Mucosa of stomach (tissue), 1 donor: ENCODE results near the gene BPIFB6.

ENCODE experiments used
- H3K27me3 ChIP-seq: one replicate; pipeline ENCODE4 v1.7.0; 2013; ENCODE audit warnings: mild to moderate bottlenecking, low read length; ENCODE audit not compliant: control insufficient read depth, insufficient read depth
- H3K36me3 ChIP-seq: one replicate; pipeline ENCODE4 v1.7.0; 2013; ENCODE audit warnings: low read length; ENCODE audit not compliant: control insufficient read depth, insufficient read depth
- H3K4me1 ChIP-seq: one replicate; pipeline ENCODE4 v1.7.0; 2013; ENCODE audit warnings: mild to moderate bottlenecking, low read length; ENCODE audit not compliant: control insufficient read depth, insufficient read depth
- H3K4me3 ChIP-seq: one replicate; pipeline ENCODE4 v1.7.0; 2013; ENCODE audit warnings: low read length
- H3K9ac ChIP-seq: one replicate; pipeline ENCODE4 v1.7.0; 2013; ENCODE audit warnings: mild to moderate bottlenecking, low read length, moderate library complexity
- H3K9me3 ChIP-seq: one replicate; pipeline ENCODE4 v1.7.0; 2013; ENCODE audit warnings: mild to moderate bottlenecking, low read length, moderate library complexity; ENCODE audit not compliant: control insufficient read depth
- donor health status: Pancreatic carcinoma.

BPIFB6 gene

DNA sequence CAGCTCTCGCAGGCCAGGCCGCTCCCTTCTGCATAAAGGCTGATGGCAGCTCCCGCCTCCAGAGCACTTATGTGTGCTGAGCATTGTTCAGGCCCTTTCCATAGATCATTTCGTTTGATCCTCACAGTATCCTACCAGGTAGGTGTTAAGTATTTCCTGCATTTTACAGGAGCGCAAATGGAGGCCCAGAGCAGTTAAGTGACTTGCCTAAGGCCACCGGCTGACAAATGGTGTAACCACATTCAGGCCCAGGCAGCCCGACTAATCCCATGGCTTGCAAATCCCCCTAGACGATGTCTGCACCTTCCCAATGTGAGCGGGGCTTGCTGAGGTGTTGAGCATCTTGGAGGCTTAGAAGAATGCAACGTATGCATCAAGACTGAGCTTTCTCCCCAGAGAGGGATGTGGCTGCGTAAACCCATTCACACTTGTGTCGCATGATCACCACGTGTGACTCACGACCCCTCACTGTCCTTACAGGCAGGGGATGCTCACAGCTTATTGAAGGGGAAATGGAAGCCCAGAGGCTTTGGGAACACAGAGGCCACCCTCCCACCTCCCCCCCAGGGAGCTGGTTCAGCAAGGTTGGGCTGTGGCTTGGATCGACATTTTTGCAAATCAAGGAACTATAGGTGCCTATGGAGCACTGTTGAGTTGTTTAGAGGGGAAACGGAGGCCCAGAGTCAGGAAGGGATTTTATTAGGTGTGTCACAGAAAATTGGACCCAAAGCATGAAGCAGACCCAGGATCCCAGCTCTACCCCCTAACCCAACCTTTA, 16.9 kb upstream of the BPIFB6 start:
- no peaks in the 10 kb centered on the region for H3K9me3 ChIP-seq
- no peaks in the 10 kb centered on the region for H3K4me1 ChIP-seq
- H3K36me3 ChIP-seq: no peaks in the 10 kb centered on the region
- H3K4me3 ChIP-seq: no peak overlapping the region
- no peak overlapping the region for H3K9ac ChIP-seq
- no peaks in the 10 kb centered on the region for H3K27me3 ChIP-seq

- H3K4me3 ChIP-seq: no peak overlapping the region
- no peaks in the 10 kb centered on the region for H3K36me3 ChIP-seq
- H3K4me1 ChIP-seq: no peaks in the 10 kb centered on the region
- H3K9ac ChIP-seq: no peak overlapping the region
- no peaks in the 10 kb centered on the region for H3K9me3 ChIP-seq
- H3K27me3 ChIP-seq: no peaks in the 10 kb centered on the region
Measured at GRCh38 chr20:33015114-33015484, 16.3 kb upstream of the BPIFB6 start.

GRCh38 chr20:33015700-33016580, 15.5 kb upstream of the BPIFB6 start:
- Histone ChIP-seq H3K4me1 (no peaks in the 10 kb centered on the region), H3K36me3 (no peaks in the 10 kb centered on the region), H3K4me3 (no peak overlapping the region), H3K9ac (no peak overlapping the region), H3K27me3 (no peaks in the 10 kb centered on the region), H3K9me3 (no peaks in the 10 kb centered on the region)

- H3K9me3 ChIP-seq: no peaks in the 10 kb centered on the region
- H3K4me1 ChIP-seq: no peaks in the 10 kb centered on the region
- H3K4me3 ChIP-seq: no peak overlapping the region
- H3K9ac ChIP-seq: no peak overlapping the region
- no peaks in the 10 kb centered on the region for H3K36me3 ChIP-seq
- H3K27me3 ChIP-seq: no peaks in the 10 kb centered on the region
Measured at GRCh38 chr20:33016581-33017109, 14.8 kb upstream of the BPIFB6 start.

- Histone ChIP-seq H3K4me3 (no peak overlapping the region), H3K9me3 (no peaks in the 10 kb centered on the region), H3K27me3 (no peaks in the 10 kb centered on the region), H3K9ac (no peak overlapping the region), H3K36me3 (no peaks in the 10 kb centered on the region), H3K4me1 (no peaks in the 10 kb centered on the region)
Measured at GRCh38 chr20:33017542-33017941, 13.9 kb upstream of the BPIFB6 start.

GRCh38 chr20:33018169-33018931, 13.1 kb upstream of the BPIFB6 start:
- H3K4me1 ChIP-seq: no peaks in the 10 kb centered on the region
- no peaks in the 10 kb centered on the region for H3K27me3 ChIP-seq
- no peaks in the 10 kb centered on the region for H3K36me3 ChIP-seq
- H3K4me3 ChIP-seq: no peak overlapping the region
- H3K9me3 ChIP-seq: no peaks in the 10 kb centered on the region
- H3K9ac ChIP-seq: no peak overlapping the region

DNA sequence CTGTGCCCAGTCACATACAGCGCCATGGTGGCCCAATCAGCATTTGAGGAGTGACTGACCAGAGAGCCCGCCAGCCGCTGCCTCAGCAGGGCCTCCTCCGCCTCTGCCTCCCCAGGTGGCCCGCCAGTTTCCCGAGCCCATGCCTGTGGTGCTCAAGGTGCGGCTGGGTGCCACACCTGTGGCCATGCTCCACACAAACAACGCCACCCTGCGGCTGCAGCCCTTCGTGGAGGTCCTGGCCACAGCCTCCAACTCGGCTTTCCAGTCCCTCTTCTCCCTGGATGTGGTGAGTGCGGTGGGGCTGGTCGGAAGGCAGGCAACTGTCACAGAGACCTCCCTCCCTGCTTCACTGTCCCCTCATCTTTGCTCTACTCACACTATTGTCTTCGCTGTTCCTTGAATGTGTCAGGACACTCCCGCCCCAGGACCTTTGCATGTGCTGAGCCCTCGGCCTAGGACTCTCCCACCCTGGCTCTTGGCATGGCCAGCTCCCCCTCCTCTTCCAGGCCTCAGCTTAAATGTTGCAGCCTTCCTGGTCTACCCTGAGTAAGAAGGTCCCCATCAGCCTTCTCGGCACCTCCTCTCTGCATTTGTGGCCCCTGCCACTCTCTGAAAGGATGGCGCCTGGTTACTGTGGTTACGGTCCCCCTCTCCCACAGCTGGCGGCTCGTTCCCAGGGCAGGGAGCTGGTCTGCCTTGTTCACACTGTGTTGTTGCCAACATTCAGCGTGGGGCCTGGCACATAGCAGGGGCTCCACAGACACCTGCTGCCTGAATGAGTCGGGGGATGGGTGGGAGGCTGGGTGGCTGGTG, 11.8 kb upstream of the BPIFB6 start:
- Histone ChIP-seq H3K27me3 (no peaks in the 10 kb centered on the region), H3K9ac (no peak overlapping the region)

DNA sequence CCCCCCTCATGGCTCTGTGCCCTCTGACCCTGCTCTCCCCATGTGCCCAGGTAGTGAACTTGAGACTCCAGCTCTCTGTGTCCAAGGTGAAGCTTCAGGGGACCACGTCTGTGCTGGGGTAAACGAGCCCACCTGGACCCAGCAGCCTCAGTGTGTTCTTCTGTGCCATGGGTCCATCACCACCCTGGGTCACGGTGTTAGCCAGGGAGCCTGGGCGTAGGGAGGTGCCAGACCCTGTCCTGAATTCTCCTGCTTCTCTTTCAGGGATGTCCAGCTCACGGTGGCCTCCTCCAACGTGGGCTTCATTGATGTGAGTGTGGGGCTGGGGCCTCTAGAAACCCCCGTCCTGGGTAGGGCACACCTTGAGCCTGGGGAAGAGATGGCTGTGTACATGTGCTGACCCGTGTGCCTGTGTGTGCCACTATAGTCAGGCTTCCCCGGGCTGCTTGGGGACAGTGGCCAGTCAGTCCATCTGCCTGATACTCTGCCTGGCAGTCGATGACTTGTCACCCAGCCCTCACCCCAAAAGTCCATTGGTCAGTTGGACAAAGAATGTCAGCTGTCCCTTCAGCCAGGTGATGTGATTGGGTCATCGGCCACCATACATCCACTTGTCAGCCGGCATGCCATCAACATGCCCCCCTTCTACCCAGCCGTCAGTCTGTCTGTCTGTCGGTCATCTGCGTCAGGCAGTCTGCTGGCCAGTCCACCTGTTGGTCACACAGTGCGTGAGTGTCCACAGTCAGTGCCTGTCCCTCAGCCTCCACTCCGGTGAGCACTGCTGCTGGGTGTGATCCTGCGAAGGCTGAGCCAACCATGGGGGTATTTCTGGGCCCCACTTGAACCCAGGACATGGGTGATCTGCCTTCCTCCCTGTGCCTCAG, 10.9 kb upstream of the BPIFB6 start:
- Histone ChIP-seq H3K36me3 (no peaks in the 10 kb centered on the region), H3K9ac (no peak overlapping the region), H3K4me1 (no peaks in the 10 kb centered on the region), H3K27me3 (no peaks in the 10 kb centered on the region), H3K9me3 (no peaks in the 10 kb centered on the region), H3K4me3 (no peak overlapping the region)

More for the DNA sequence above, 11.8 kb upstream of the BPIFB6 start:
- Histone ChIP-seq H3K36me3 (no peaks in the 10 kb centered on the region), H3K4me1 (no peaks in the 10 kb centered on the region), H3K9me3 (no peaks in the 10 kb centered on the region), H3K4me3 (no peak overlapping the region)

DNA sequence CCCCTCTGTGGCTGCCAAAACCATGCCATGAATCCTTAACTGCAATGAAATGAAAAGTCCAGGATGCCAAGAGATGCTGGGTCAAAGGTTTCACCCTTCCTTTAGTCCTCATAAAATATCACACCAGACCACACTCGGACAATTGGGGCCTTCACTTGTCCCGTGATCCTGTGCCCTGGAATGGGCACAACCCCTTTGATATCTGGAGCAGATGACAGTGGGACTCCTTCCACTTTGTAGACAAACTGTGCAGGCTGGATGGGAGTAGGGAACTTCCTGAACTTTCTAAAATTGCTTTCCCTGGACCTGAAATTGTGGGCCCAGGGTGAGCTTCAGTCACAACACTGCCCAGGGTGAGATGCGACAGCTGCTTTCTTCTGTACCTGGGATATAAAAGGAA, 9.6 kb upstream of the BPIFB6 start:
- Histone ChIP-seq H3K9ac (no peak overlapping the region), H3K9me3 (no peaks in the 10 kb centered on the region), H3K4me1 (no peaks in the 10 kb centered on the region), H3K4me3 (no peak overlapping the region), H3K27me3 (peaks cover 2% of the 10 kb centered on the region), H3K36me3 (no peaks in the 10 kb centered on the region)

GRCh38 chr20:33022289-33022688, 9.2 kb upstream of the BPIFB6 start:
- Histone ChIP-seq H3K27me3 (peaks cover 6% of the 10 kb centered on the region), H3K4me3 (no peak overlapping the region), H3K36me3 (no peaks in the 10 kb centered on the region), H3K9me3 (no peaks in the 10 kb centered on the region), H3K9ac (no peak overlapping the region), H3K4me1 (no peaks in the 10 kb centered on the region)
